ENCODE measurements around the gene ELK1. TPM values are rescaled to one million over a fixed set of nuclear protein-coding genes. Genes with fewer than 3 reads are reported as not detected.
"Not testable (repeated sequence)": the region's sequence is repeated elsewhere in the genome, so short reads cannot be mapped to it uniquely, and the experiment has no call there.

Gene ELK1
- total RNA-seq, 1 donor from 2014 or later, result 21.3 TPM

- Histone ChIP-seq H3K4me3 (no peak overlapping the region), H3K27me3 (ENCODE audit: low read depth) (no peaks in the 10 kb centered on the region), H3K27ac (replicated peaks) (no peak overlapping the region), H3K9me3 (replicated peaks) (no peaks in the 10 kb centered on the region), H3K36me3 (no peaks in the 10 kb centered on the region), H3K4me1 (no peaks in the 10 kb centered on the region)
- no peak for TF ChIP-seq CTCF (IDR thresholded peaks at IDR 0.05; ENCODE audit: borderline replicate concordance)
- intact Hi-C loops (cut with micrococcal nuclease), result no loop called here
- no peak for DNase-seq
Observed at GRCh38 chrX:47611489-47611888, 38.9 kb downstream of the ELK1 start.

GRCh38 chrX:47610511-47610910 is 39.9 kb downstream of the ELK1 start:
- H3K4me3 ChIP-seq, result no peak overlapping the region
- intact Hi-C loops (cut with micrococcal nuclease), result no loop called here
- no peaks in the 10 kb centered on the region for H3K27me3 ChIP-seq (ENCODE audit: low read depth)
- no peak for DNase-seq
- H3K27ac ChIP-seq (replicated peaks), result no peak overlapping the region
- no peaks in the 10 kb centered on the region for H3K4me1 ChIP-seq
- no peaks in the 10 kb centered on the region for H3K36me3 ChIP-seq
- H3K9me3 ChIP-seq (replicated peaks), result no peaks in the 10 kb centered on the region
- no peak for TF ChIP-seq CTCF (IDR thresholded peaks at IDR 0.05; ENCODE audit: borderline replicate concordance)

- no peak overlapping the region for H3K27ac ChIP-seq (replicated peaks)
- no peak for DNase-seq
- no peak for TF ChIP-seq CTCF (IDR thresholded peaks at IDR 0.05; ENCODE audit: borderline replicate concordance)
- intact Hi-C loops (cut with micrococcal nuclease), result no loop called here
- H3K9me3 ChIP-seq (replicated peaks), result no peaks in the 10 kb centered on the region
- no peaks in the 10 kb centered on the region for H3K27me3 ChIP-seq (ENCODE audit: low read depth)
- H3K36me3 ChIP-seq, result no peaks in the 10 kb centered on the region
- no peak overlapping the region for H3K4me3 ChIP-seq
- no peaks in the 10 kb centered on the region for H3K4me1 ChIP-seq
Observed at GRCh38 chrX:47608130-47608810, 42.1 kb downstream of the ELK1 start.

GRCh38 chrX:47607091-47607490 is 43.3 kb downstream of the ELK1 start:
- intact Hi-C loops (cut with micrococcal nuclease), result no loop called here
- Histone ChIP-seq H3K4me1 (no peaks in the 10 kb centered on the region), H3K27ac (replicated peaks) (no peak overlapping the region), H3K27me3 (ENCODE audit: low read depth) (no peaks in the 10 kb centered on the region), H3K9me3 (replicated peaks) (no peaks in the 10 kb centered on the region), H3K4me3 (no peak overlapping the region), H3K36me3 (no peaks in the 10 kb centered on the region)
- DNase-seq, result no peak
- no peak for TF ChIP-seq CTCF (IDR thresholded peaks at IDR 0.05; ENCODE audit: borderline replicate concordance)

GRCh38 chrX:47605024-47605423 is 45.3 kb downstream of the ELK1 start:
- H3K27ac ChIP-seq (replicated peaks), result no peak overlapping the region
- intact Hi-C loops (cut with micrococcal nuclease), result no loop called here
- H3K27me3 ChIP-seq (ENCODE audit: low read depth), result no peaks in the 10 kb centered on the region
- no peak overlapping the region for H3K4me3 ChIP-seq
- H3K36me3 ChIP-seq, result no peaks in the 10 kb centered on the region
- TF ChIP-seq CTCF (IDR thresholded peaks at IDR 0.05; ENCODE audit: borderline replicate concordance), result no peak
- no peak for DNase-seq
- no peaks in the 10 kb centered on the region for H3K4me1 ChIP-seq
- peaks cover 12% of the 10 kb centered on the region for H3K9me3 ChIP-seq (replicated peaks)

- H3K36me3 ChIP-seq; H3K4me3 ChIP-seq; H3K27me3 ChIP-seq (ENCODE audit: low read depth); DNase-seq; H3K27ac ChIP-seq (replicated peaks); intact Hi-C loops (cut with micrococcal nuclease); H3K4me1 ChIP-seq: not testable (repeated sequence)
- peaks cover 22% of the 10 kb centered on the region for H3K9me3 ChIP-seq (replicated peaks)
Observed at GRCh38 chrX:47603125-47603524, 47.2 kb downstream of the ELK1 start.

Measured in left ventricle myocardium inferior (tissue), 1 donor.